ENCODE measurements around the gene CNGA3. TPM values are rescaled to one million over a fixed set of nuclear protein-coding genes. Genes with fewer than 3 reads are reported as not detected.

CNGA3 gene
- total and polyA plus RNA-seq, 2 of the 4 experiments (the other 2 are of a cell fraction), result under 0.01 TPM; not detected in 1

- H3K9ac ChIP-seq (ENCODE audit: low read depth, low read length), result no peak overlapping the region
- no peak overlapping the region for H2BK15ac ChIP-seq (ENCODE audit: low read depth, low read length)
- no peak overlapping the region for H3K23ac ChIP-seq (ENCODE audit: low read depth, low read length)
- ChIA-PET CTCF (interaction anchor here (0.6 kb wide), 1 partner anchor 8 kb away, joined by 3 read pairs; no protein-coding TSS in a partner anchor), POLR2A (ENCODE audit: unreplicated experiment) (no interaction called here)
- H3K4ac ChIP-seq (ENCODE audit: low read depth, low read length), result no peak overlapping the region
- H3K27me3 ChIP-seq (ENCODE audit: control insufficient read depth, insufficient read depth, low read length), result peaks cover 7% of the 10 kb centered on the region
- ATAC-seq (ENCODE audit: low read depth), result no peak
- no peak overlapping the region for H4K8ac ChIP-seq (ENCODE audit: low read depth in 2 of 2, low read length in 2 of 2)
- BruUV-seq (replicated peaks), result no TSS peak
- no peaks in the 10 kb centered on the region for H3K4me1 ChIP-seq (ENCODE audit: control insufficient read depth, insufficient read depth, low read length)
- no peaks in the 10 kb centered on the region for H4K20me1 ChIP-seq (ENCODE audit: insufficient read depth, low read length)
- no peak overlapping the region for H2BK20ac ChIP-seq (ENCODE audit: low read depth, low read length)
- H2AFZ ChIP-seq (replicated peaks; ENCODE audit: low read length, poor library complexity), result no peak overlapping the region
- no peak overlapping the region for H3K18ac ChIP-seq (ENCODE audit: low read depth, low read length)
- H3K14ac ChIP-seq (replicated peaks; ENCODE audit: low read depth, low read length), result no peak overlapping the region
- H3K4me3 ChIP-seq (ENCODE audit: insufficient read depth, low read depth, low read length), result no peak overlapping the region
- dilution Hi-C loops (cut with HindIII; ENCODE audit: low sequenced_read_pairs, unreplicated experiment) (no loop called here), in situ Hi-C loops (cut with MboI; ENCODE audit: low sequenced_read_pairs) (no loop called here), intact Hi-C loops (cut with micrococcal nuclease) (no loop called here)
- no peak overlapping the region for H2AK5ac ChIP-seq (ENCODE audit: low read depth, low read length)
- no peak overlapping the region for H3K4me2 ChIP-seq (ENCODE audit: low read depth, low read length)
- no peak overlapping the region for H4K91ac ChIP-seq (ENCODE audit: insufficient read depth, low read depth, low read length)
- H2BK5ac ChIP-seq (ENCODE audit: low read depth, low read length, poor library complexity, severe bottlenecking), result no peak overlapping the region
- H3K56ac ChIP-seq (ENCODE audit: extremely low read depth, insufficient read depth, low read length), result no peak overlapping the region
- H3K36me3 ChIP-seq (ENCODE audit: control insufficient read depth, insufficient read depth, low read length), result no peaks in the 10 kb centered on the region
- H3K27ac ChIP-seq (ENCODE audit: insufficient read depth, low read length), result no peak overlapping the region
- H2AK9ac ChIP-seq (replicated peaks; ENCODE audit: low read depth, low read length, poor library complexity), result no peak overlapping the region
- WGBS, 2 experiments (ENCODE audit: extremely low coverage in 2 of 2, insufficient read length in 1 of 2), result no CpG with 5 or more reads among the region's 4 CpGs
- H3K9me3 ChIP-seq (ENCODE audit: control insufficient read depth, insufficient read depth, low read length), result peaks cover 4% of the 10 kb centered on the region; the same call in 1 of the 2 replicates
- no peaks in the 10 kb centered on the region for H3K79me1 ChIP-seq (ENCODE audit: low read depth in 1 of 2, low read length in 2 of 2)
- DNase-seq, result no peak
- H2BK120ac ChIP-seq (ENCODE audit: low read depth, low read length), result no peak overlapping the region
- TF ChIP-seq POLR2A (IDR thresholded peaks at IDR 0.05; ENCODE audit: low read depth, low read length) (no peak), MAFK (IDR thresholded peaks at IDR 0.05; ENCODE audit: low read depth, low read length) (no peak), RAD21 (IDR thresholded peaks at IDR 0.05; ENCODE audit: low read length) (no peak), NFE2L2 (IDR thresholded peaks at IDR 0.05; ENCODE audit: low read depth, low read length) (no peak), SMC3 (IDR thresholded peaks at IDR 0.05; ENCODE audit: low read depth, low read length) (no peak), RFX5 (IDR thresholded peaks at IDR 0.05; ENCODE audit: low read depth, low read length) (no peak), CHD1 (IDR thresholded peaks at IDR 0.05; ENCODE audit: low read depth, low read length) (no peak), MXI1 (IDR thresholded peaks at IDR 0.05; ENCODE audit: borderline replicate concordance, low read depth, low read length) (no peak), RCOR1 (IDR thresholded peaks at IDR 0.05; ENCODE audit: insufficient replicate concordance, low read length) (no peak), BHLHE40 (IDR thresholded peaks at IDR 0.05; ENCODE audit: low read depth, low read length) (no peak), ELK1 (IDR thresholded peaks at IDR 0.05; ENCODE audit: borderline replicate concordance, low read depth, low read length) (no peak), CTCF (conservative IDR thresholded peaks at IDR 0.05; ENCODE audit: low read depth, low read length) (no peak), MAZ (IDR thresholded peaks at IDR 0.05; ENCODE audit: borderline replicate concordance, low read depth, low read length) (no peak), CEBPB (IDR thresholded peaks at IDR 0.05; ENCODE audit: low read depth, low read length) (no peak)
- TF ChIP-seq, protein P1, sequence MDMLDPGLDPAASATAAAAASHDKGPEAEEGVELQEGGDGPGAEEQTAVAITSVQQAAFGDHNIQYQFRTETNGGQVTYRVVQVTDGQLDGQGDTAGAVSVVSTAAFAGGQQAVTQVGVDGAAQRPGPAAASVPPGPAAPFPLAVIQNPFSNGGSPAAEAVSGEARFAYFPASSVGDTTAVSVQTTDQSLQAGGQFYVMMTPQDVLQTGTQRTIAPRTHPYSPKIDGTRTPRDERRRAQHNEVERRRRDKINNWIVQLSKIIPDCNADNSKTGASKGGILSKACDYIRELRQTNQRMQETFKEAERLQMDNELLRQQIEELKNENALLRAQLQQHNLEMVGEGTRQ (IDR thresholded peaks at IDR 0.05; ENCODE audit: low read depth, low read length), result no peak
- no peak overlapping the region for H4K5ac ChIP-seq (ENCODE audit: low read depth, low read length)
- no peaks in the 10 kb centered on the region for H3K9me1 ChIP-seq (ENCODE audit: insufficient read depth, low read length)
Measured at GRCh38 chr2:98436734-98437133, 90.5 kb downstream of the CNGA3 start.

All from IMR-90 (cell line).